Bone marrow (tissue), 2 donors: Measurements from ENCODE around the gene TRHDE.
"Not testable (repeated sequence)": the region's sequence is repeated elsewhere in the genome, so short reads cannot be mapped to it uniquely, and the experiment has no call there.

Source experiments
- DNase-seq, 2 donors: peaks; one replicate each; lab custom pipeline; 2025; lab: John Stamatoyannopoulos, UW

Gene TRHDE

DNA sequence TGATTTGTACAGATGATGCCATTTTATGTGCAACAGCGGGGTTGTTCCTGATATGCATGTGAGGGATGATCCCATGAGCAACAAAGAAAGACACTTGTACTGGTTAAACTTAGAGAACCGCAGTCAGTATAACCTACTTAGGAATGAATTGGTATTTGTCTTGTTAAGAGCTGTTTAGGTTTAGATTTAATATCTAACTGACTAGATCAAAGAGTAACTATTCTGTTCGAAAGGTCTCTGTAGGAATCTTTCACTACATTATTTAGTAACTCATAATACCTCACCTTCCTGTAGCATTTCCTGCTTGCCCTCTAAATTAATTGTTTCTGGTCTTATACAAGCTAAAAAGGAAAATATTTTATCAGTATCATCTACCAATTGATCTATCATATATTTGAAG is 350.4 kb downstream of the TRHDE start:
- no peak for DNase-seq

DNA sequence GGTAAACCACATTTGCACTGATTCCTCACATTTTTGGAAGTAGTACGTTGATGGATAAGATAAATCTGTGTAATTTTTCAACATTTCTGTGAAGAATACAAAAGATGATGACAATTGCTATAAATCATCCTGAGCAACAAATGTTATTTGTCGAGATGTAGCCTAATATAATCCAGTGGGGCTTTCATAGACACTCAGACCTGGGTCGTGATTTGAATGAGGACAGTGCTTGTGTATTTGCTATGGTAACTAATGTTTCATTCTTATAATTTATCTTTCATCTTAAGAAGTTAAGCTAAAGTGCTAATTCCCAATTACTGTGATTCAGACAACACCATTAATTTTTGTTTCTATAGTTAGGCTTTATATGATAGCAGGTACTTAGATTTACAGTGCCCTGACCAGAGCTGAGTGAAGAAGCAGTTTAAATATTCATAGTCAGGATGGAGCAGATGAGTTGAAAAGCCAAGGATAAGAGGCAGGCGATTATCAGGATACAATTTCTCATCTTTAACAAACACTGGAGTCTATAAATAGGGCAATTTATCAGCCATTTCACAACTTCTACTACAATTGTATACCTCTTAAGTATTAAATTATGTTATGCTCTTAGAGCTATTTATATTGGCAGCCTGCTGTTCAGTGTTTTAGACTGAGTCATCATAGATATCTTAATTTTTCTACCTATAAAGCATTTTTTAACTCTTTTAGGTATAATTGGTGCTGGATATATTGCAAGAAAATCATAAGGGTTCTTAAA is 359.9 kb downstream of the TRHDE start:
- no peak for DNase-seq

DNA sequence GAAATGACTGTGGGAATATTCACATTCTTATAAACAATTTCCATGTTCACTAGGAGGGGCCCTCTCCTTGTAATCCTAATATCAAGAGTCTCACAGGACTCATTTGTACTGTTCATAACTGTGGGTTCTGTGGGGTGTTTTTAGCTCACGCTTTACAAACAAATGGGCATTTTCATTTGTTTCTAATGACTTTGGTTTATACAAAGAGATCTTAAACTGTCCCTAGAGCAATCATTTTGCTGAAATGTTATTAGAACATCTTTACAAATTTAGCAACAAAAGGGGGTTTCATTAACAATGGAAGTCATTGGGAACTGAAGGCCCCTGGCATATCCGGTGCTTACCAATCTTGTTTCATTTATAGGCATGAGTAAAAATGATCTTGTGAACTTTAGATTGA is 370.5 kb downstream of the TRHDE start:
- no peak for DNase-seq

DNA sequence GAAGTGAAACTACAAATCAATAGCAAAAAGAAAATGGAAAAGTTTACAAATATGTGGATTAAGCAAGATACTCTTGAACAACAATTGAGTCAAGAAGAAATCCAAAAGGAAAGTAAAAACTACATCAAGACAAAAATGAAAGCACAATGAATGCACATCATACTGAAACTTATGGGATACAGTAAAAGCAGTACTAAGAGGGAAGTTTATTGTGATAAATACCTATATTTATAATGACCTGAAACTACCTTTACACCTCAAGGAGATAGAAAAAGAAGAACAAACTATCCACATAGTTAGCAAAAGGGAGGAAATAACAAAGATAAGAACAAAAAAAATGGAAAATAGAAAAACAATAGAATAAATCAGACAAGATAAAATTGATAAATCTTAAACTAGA is 375.0 kb downstream of the TRHDE start:
- DNase-seq = no peak

DNA sequence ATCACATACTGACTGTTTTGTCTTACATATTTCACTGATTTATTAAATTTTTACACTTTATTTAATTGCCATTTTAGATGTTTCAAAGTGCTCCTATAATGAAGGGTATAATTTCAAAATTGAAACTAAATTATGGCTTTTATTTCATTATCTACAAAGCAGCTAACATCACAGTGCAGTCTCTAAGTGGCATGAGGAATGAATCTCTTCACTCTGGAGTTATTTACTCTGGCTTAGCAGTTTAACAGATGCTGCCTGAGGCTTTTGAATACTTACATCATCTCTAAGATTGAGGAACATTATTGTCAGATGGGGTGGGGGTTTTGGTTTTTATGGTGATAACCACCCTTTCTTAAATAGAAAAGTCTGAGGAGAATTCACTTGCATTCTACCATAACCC is 386.4 kb downstream of the TRHDE start:
- DNase-seq = no peak

DNA sequence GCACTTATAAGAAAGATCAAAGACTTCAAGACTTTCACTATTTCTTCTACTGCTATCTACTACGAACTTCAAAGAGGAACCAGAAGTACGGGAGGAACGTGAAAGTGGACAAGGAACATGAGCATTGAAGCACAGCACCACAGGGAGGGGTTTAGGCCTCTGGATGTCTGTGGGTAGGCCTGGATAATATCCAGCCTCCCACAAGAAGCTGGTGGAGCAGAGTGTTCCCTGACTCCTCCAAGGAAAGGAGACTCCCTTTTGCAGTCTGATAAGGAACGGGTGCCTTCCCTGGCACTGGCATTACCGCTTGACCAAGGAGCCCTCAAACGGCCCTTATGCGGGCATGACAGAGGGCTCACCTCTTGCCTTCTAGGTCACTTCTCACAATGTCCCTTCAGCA is 388.0 kb downstream of the TRHDE start:
- DNase-seq = not testable (repeated sequence)

DNA sequence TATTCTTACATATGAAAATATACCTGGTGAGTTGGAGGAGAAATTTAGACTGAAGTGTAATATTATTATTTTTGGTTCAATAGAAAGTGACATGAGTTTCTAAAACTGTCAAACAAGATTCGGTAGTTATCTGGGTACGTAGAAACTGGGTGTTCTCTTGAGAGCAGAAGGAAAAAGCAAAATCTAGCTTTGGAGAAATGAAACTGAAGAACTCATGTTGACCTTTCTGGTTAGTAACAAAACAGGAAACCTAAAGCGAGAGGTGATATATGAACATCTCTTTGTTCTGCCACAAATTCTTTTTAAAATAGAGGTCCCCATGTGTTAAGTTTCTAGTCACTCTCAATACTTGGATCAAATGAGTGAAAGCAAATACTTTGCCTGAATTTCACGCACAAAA is 401.7 kb downstream of the TRHDE start:
- DNase-seq = no peak

DNA sequence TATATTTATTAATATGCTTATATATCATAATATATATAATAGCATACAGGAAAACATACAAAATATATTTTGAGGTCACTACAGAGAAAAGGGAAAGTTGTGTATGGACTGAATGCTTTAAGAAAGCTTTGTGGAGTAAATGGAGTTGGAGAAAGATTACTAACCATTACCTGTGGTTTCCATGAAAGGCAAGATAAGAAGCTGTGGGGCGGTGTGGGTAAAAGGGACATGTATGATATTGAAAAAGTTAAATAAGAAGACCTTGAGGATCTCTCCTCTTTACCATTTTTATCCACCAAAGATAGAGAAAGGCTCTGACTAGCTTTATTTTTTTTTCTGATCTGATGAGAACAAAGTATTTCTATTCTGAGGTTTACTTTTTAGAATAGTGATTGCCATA is 404.4 kb downstream of the TRHDE start:
- no peak for DNase-seq

DNA sequence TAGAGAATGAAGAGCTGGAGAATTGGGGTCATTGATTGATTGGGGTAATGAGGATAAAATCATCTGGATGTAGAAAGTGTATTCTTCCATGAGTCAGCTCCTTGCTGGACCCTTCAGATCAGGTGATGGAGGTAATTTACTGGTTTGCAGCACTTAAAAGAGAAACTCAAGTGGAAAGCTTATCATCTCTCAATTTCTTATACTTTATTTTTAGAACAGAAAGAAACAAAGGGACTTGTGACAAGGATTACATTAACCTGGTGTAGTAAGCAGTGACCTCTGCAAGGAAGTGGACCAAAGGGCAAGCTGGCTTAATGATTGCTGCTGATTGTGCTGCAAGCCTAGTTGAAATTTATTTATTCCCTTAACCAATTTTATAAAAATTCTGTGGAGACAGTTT is 405.0 kb downstream of the TRHDE start:
- no peak for DNase-seq

DNA sequence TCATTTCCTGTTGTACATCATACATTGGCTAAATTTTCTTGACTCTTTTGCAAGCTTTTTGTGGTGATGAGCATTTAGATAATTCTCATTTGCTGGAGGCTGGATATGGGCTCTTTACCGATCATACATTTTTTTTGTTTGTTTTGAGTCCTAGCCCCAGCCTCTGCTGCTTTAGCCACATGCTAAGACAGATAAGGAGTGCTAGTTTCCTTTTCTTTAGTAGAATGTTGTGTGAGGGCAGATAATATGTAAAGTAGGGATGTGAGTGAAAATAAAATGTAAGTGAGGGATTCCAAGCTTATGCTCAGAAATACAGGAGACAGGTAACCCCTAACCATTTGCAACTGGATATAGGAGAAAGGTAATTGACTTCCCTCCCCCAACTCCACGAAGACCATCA is 405.7 kb downstream of the TRHDE start:
- DNase-seq = no peak

DNA sequence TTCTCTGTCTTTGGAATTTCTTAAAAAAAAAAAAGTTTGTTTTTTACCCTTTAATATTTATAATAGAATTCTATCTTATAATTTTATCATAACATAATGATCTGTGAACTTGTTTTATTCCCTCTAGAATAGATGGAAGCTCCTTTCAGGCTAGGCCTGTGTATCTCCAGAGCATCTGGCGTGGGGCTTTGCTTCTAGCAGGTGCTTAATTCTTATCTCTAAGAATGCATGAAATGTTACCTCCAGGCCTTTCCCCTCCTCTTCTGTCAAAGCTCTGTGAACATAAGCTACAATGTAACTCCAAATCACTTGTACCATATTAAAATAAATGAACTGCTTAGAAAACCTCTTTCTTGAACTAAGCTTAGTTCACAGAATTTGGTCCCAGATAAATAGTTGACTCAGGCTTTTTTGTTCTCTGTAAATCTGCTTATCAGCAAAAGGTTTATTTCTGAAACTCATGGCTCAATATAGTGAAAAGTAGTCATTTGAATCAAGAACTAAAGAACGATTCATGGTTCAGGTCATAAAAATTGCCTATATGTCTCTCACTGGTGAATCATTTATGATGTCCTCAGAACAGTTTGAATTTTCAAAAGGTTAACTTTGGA is 407.1 kb downstream of the TRHDE start:
- DNase-seq = no peak

DNA sequence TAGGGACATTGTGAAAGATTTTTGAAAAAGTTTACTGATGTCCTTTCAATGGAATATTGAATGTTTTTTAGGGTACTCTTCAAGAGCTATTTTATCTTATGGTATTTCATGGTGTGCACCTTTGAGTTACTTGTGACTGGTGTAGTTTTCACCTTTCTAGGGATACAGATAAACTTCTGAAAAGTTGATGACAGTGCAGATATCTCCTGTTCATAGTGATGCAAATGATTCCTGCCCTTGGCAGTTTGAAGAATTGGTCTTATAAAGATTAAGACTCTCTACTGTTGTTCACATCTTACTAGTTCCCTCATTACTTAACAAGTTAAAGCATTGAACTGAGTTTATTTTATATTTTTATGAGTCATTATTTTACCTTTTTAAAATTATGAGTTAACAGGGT is 408.9 kb downstream of the TRHDE start:
- DNase-seq = no peak

DNA sequence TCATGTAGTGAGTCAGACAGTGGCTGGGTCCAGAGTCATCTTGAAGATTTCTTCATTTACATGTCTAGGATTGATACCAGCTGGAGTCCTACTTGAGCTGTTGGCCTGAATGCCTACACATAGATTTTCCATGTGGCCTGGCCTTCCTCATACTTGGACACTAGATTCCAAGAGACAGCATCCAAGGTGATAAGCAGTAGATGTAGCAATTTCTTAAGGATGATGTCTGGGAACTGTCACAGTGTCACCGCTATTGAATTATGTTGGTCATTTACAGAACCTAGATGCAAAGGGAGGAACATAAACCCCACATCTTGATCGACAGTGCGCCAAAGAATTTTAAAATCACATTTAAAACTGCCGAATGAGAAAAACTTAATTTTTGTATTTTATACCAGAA is 412.3 kb downstream of the TRHDE start:
- no peak for DNase-seq

DNA sequence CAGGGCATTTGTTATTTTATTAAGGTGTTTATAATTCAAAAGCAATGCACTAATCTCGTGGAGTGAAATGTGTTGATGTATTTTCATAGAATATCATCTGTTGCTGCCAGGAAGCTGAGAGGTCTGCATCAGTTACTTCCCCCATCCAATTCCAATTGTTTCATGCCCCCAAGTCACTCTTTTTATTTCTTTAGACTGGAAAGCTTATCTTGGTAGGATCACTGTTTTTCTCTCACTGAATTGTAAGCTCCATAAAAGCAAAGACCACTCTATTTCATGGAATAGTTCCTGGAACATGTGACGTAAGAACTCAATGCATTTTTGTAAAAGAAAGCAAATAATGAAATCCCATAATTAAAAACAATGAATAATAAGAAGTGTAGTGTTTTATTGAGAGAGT is 420.2 kb downstream of the TRHDE start:
- DNase-seq = no peak

DNA sequence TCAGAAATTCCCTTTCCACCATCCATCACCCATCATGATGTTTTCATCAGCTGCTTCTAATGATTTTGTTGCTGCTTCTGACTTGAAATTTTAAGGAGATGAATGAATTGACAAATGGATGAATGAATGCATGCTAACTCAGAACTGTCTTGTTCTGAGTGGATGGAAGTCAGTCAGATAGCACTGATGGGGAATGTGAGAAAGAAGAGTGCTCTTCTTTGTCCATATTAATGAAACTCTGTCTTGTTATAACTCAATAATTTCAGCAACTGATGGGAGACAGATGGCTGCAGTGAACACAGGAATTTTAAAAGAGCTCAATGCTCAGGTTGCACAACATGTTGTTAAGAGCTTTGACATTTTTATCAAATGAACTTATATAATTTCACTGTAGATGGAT is 422.0 kb downstream of the TRHDE start:
- no peak for DNase-seq

DNA sequence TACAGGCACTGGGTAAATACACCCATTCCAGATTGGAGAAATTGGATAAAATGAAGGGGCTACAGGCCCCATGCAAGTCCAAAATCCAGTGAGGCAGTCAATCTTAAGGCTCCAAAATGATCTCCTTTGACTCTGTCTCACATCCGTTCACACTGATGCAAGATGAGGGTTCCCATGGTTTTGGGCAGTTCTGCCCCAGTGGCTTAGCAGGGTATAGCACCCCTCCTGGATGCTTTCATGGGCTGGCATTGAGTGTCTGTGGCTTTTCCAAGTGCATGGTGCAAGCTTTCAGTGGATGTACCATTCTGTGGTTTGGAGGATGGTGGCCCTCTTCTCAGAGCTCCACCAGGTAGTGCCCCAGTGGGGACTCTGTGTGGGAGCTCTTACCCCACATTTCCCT is 427.2 kb downstream of the TRHDE start:
- no peak for DNase-seq

DNA sequence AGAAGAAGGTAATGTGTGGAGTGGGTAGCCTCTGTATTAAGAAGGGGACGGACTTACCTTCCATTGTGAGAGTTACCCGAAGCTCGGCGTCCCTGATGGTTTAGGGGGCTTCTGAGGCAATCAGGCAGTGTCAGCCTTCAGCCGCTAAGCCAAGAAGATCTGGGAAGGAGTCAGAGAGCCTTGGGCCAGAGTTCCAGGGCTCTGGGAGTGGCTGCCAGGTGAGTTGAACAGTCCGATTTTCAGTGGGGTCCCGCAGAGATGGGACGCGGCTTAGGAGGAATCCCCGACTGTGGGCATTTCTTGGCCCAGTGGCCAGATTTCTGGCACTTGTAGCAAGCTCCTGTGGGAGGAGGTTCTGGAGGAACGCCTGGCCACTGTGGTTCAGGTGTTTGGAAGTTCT is 439.9 kb downstream of the TRHDE start:
- DNase-seq = not testable (repeated sequence)

DNA sequence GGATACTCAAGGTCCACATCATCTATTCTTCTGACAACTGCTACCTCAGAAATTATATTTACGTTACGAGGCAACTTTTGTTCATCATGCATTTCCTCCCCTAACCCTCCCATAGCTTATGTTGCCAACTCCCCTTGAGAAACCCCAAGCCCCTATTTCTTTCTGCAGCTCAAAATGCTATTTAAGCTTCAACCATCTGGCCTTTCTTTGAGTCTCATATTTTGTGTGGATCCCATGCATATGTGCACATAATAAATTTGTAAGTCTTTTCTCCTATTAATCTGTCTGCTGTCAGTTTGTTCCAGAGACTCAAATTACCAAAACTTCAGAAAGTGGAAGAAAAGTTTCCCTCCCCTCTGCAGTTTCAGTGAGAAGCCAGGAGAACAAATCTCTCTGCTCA is 444.1 kb downstream of the TRHDE start:
- DNase-seq = no peak

DNA sequence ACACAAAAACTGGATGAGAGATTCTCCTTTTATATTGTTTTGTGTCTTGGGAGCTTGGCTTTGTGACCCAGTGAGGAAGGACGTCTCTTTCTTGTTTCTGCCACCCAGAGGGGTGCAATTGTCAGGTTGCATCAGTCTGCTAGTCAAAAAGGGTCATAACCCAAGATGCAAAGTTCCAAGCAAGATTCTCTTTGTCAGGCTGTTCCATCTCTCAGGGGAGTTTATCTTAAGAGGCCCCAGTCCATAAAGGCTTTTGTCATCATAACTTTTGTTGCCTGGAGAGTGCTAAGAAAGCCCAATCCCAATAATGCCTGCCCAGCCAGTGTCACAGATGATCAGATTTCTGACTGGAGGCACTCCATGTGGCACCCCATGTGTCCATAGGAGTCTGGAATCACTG is 444.9 kb downstream of the TRHDE start:
- DNase-seq = no peak
